OCI-LY7 (cell line): ENCODE data around the gene PFKM. TPM values are rescaled to one million over a fixed set of nuclear protein-coding genes. Genes with fewer than 3 reads are reported as not detected.

Experiments
- BruUV-seq: library from RNA; stranded (reverse); fragments of 400-500 nt; replicated peaks from 2 replicates; lab custom pipeline; 2021; lab: Mats Ljungman, UMichigan
- CTCF ChIA-PET: fragments of 300-600 bp; sonication (Branson Sonifier 250); formaldehyde crosslinking; loops from one replicate; lab custom pipeline; 2022; ENCODE audit warnings: antibody characterized with exemption; ENCODE audit not compliant: unreplicated experiment; lab: Charles Lee
- POLR2A ChIA-PET: fragments of 300-600 bp; sonication (Branson Sonifier 250); formaldehyde crosslinking; loops from one replicate; lab custom pipeline; 2022; ENCODE audit warnings: antibody characterized with exemption; lab: Charles Lee
- DNase-seq: peaks from one replicate; pipeline ENCODE4 v3.0.0-alpha.2; 2015; ENCODE audit warnings: low spot score
- H2AFZ ChIP-seq: fragments of 200-600 bp; sonication (generic), shearing (Covaris generic); 2 replicates; pipeline ENCODE4 v1.6.1; 2014; ENCODE audit warnings: mild to moderate bottlenecking, antibody characterized with exemption, low read length, moderate library complexity
- H3K27ac ChIP-seq: fragments of 200-600 bp; sonication (generic); 2 replicates; pipeline ENCODE4 v1.5.1; 2014; ENCODE audit warnings: mixed run types, low read depth, mild to moderate bottlenecking, moderate library complexity, low read length, inconsistent platforms; ENCODE audit not compliant: poor library complexity, severe bottlenecking
- H3K36me3 ChIP-seq: fragments of 200-600 bp; sonication (generic); 2 replicates; pipeline ENCODE4 v1.6.1; 2014; ENCODE audit warnings: mild to moderate bottlenecking, antibody characterized with exemption, low read length, moderate library complexity, mixed read lengths; ENCODE audit not compliant: insufficient read depth
- H3K4me1 ChIP-seq: fragments of 200-600 bp; sonication (generic); 2 replicates; pipeline ENCODE4 v1.5.1; 2014; ENCODE audit warnings: mild to moderate bottlenecking, low read length; ENCODE audit not compliant: insufficient read depth, poor library complexity, severe bottlenecking
- H3K4me2 ChIP-seq: fragments of 200-600 bp; sonication (generic); 2 replicates; pipeline ENCODE4 v1.6.1; 2014; ENCODE audit warnings: mild to moderate bottlenecking, low read length
- H3K4me3 ChIP-seq: fragments of 200-600 bp; sonication (generic); 2 replicates; pipeline ENCODE4 v1.5.1; 2014; ENCODE audit warnings: mild to moderate bottlenecking, low read depth, low read length; ENCODE audit not compliant: poor library complexity, severe bottlenecking
- H3K79me2 ChIP-seq: fragments of 200-600 bp; sonication (generic); 2 replicates; pipeline ENCODE4 v1.6.1; 2016; ENCODE audit warnings: low read depth, mild to moderate bottlenecking, low read length, moderate library complexity, mixed read lengths; ENCODE audit not compliant: insufficient read depth
- H3K9me2 ChIP-seq: fragments of 200-600 bp; sonication (generic); 2 replicates; pipeline ENCODE4 v1.6.1; 2016; ENCODE audit warnings: mild to moderate bottlenecking, low read length, mixed read lengths; ENCODE audit not compliant: insufficient read depth
- H3K9me3 ChIP-seq: fragments of 200-600 bp; sonication (generic); 2 replicates; pipeline ENCODE4 v1.6.1; 2014; ENCODE audit warnings: mild to moderate bottlenecking, mixed run types, low read length, mixed read lengths
- H4K20me1 ChIP-seq: fragments of 200-600 bp; sonication (generic); 2 replicates; pipeline ENCODE4 v1.6.1; 2014; ENCODE audit warnings: mild to moderate bottlenecking, antibody characterized with exemption, low read length, moderate library complexity, mixed read lengths; ENCODE audit not compliant: insufficient read depth
- EZH2phosphoT487 ChIP-seq: fragments of 200-600 bp; sonication (generic); IDR thresholded peaks from 2 replicates; pipeline ENCODE4 v1.6.1; 2018; ENCODE audit warnings: low read depth, borderline replicate concordance, mild to moderate bottlenecking, mixed run types, antibody characterized with exemption, low read length, moderate library complexity, mixed read lengths
- intact Hi-C: fragments of 100-400 bp; cut with micrococcal nuclease; formaldehyde crosslinking; loops from one replicate; pipeline ENCODE4 v1.10.0; 2022; ENCODE audit not compliant: unreplicated experiment
- total RNA-seq, 2 experiments: library from RNA; depleted of rRNA in 1 of 2; stranded (reverse); fragments of >200 nt in 1 of 2; shearing (Covaris generic) in 1 of 2; gene quantifications; 2 replicates each; pipeline ENCODE4 v1.2.3, GENCODE V29; 2014 to 2022
- TF ChIP-seq, protein P1 (sequence below): fragments of 200-600 bp; sonication (generic); conservative IDR thresholded peaks from 2 replicates; pipeline ENCODE4 v1.5.1; 2014; ENCODE audit warnings: mild to moderate bottlenecking, antibody characterized with exemption, low read length, moderate library complexity, mixed read lengths

Gene PFKM
- total RNA-seq, 2 experiments from 2014 or later, result 37.4 to 80.1 TPM

DNA sequence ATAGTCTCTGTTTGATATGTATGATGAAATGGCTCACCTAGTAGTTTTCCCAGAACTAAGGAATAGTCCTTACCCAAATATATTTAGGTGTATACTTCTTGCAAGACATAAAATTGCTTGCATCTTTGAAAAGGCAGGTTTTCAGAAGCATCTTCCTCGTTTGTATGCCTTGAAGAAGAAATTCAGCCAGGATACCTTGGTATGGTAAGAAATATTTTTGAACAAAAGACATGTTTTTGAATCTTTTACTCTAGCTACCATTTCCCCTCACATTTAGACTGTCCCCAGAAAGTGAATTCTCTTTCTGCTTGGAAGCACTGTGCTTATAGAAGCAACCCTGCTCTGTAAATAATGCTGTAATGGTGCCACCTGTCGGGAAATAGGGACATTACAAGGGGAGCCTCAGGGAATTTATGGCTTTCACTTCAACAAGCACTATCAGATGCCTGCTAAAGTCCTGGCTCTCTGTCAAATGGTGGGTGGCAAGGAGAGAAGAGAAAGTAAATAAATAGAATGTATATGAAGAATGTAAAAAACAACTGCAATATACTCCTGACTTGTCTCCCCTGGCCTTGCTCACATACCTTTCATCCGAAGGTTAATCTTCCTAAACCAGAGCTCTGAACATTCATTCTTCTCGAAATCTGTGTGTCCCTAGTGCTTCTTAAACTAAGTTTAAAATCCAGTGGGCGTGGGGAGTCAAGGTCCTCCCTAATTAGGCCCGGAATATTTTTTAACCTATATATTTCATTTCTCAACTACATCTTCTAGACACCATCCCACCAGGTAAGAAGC is 70.4 kb downstream of the PFKM start:
- Histone ChIP-seq H3K27ac (no peak overlapping the region), H3K79me2 (no peaks in the 10 kb centered on the region), H4K20me1 (no peaks in the 10 kb centered on the region), H3K9me2 (no peaks in the 10 kb centered on the region), H3K4me2 (no peak overlapping the region), H3K4me3 (no peak overlapping the region), H3K9me3 (no peaks in the 10 kb centered on the region), H3K36me3 (no peaks in the 10 kb centered on the region), H2AFZ (no peak overlapping the region), H3K4me1 (no peaks in the 10 kb centered on the region)
- intact Hi-C loops, result loop anchor here (2.0 kb wide), 1 partner anchor 227 kb away; the partner anchor contains the start of gene TMEM106C
- BruUV-seq, result no TSS peak
- CTCF ChIA-PET, result interaction anchor here (1.3 kb wide), 1 partner anchor 226 kb away, joined by 3 read pairs; the partner anchor contains the start of gene TMEM106C
- POLR2A ChIA-PET, result no interaction called here
- DNase-seq, result peak; percentile 68
- TF ChIP-seq, protein P1, sequence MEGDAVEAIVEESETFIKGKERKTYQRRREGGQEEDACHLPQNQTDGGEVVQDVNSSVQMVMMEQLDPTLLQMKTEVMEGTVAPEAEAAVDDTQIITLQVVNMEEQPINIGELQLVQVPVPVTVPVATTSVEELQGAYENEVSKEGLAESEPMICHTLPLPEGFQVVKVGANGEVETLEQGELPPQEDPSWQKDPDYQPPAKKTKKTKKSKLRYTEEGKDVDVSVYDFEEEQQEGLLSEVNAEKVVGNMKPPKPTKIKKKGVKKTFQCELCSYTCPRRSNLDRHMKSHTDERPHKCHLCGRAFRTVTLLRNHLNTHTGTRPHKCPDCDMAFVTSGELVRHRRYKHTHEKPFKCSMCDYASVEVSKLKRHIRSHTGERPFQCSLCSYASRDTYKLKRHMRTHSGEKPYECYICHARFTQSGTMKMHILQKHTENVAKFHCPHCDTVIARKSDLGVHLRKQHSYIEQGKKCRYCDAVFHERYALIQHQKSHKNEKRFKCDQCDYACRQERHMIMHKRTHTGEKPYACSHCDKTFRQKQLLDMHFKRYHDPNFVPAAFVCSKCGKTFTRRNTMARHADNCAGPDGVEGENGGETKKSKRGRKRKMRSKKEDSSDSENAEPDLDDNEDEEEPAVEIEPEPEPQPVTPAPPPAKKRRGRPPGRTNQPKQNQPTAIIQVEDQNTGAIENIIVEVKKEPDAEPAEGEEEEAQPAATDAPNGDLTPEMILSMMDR, result peak; percentile 89
- TF ChIP-seq EZH2phosphoT487, result no peak

DNA sequence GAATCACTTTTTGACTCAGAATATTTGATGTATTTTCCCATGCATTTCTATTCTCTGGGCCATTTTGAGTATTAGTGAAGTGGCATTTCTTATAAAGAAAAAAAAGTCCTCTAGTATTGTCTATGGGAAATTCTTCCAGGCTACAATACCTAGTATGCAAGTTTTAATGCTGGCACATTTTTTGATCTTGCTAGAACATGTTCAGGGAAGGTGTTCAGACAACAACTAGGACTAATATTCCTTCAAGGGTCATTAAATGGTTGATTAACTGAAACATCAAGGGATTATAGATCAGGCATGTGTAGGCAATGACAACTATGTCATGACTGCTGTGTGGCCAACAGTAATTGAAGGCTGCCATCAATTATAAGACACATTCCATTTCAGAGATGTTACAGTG is 71.9 kb downstream of the PFKM start:
- Histone ChIP-seq H4K20me1 (no peaks in the 10 kb centered on the region), H3K4me2 (no peak overlapping the region), H3K36me3 (no peaks in the 10 kb centered on the region), H2AFZ (no peak overlapping the region), H3K9me2 (no peaks in the 10 kb centered on the region), H3K4me1 (no peaks in the 10 kb centered on the region), H3K79me2 (no peaks in the 10 kb centered on the region), H3K27ac (no peak overlapping the region), H3K4me3 (no peak overlapping the region), H3K9me3 (no peaks in the 10 kb centered on the region)
- CTCF ChIA-PET, result no interaction called here
- intact Hi-C loops, result no loop called here
- no peak for TF ChIP-seq EZH2phosphoT487
- TF ChIP-seq, protein P1, result no peak
- POLR2A ChIA-PET, result no interaction called here
- no TSS peak for BruUV-seq
- DNase-seq, result no peak

DNA sequence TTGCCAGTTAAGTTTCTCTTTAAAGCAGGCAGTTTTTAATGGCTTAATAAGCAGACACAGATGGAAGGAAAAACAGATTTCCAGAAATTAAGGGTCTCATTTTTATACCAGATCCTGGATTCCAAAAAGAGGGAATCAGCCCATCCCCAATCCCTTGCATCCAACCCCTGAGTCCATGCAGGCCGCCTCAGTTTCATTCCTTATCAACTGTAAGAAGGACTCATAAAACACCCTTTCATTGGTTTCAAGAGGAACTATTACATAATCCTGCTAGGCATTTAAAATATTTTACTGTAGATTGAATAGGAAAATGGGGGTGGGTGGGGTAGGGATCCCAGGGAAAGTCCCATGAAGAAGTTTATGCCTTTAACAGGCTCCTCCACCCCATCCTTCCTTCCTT is 73.7 kb downstream of the PFKM start:
- TF ChIP-seq, protein P1, result no peak
- no peak for TF ChIP-seq EZH2phosphoT487
- intact Hi-C loops, result no loop called here
- H3K4me3 ChIP-seq, result no peak overlapping the region

More for the DNA sequence above, 73.7 kb downstream of the PFKM start:
- Histone ChIP-seq H3K4me2 (no peak overlapping the region), H3K27ac (no peak overlapping the region), H3K9me2 (no peaks in the 10 kb centered on the region), H3K9me3 (no peaks in the 10 kb centered on the region), H3K4me1 (peaks cover 7% of the 10 kb centered on the region), H3K79me2 (no peaks in the 10 kb centered on the region), H2AFZ (no peak overlapping the region), H3K36me3 (no peaks in the 10 kb centered on the region), H4K20me1 (no peaks in the 10 kb centered on the region)
- POLR2A ChIA-PET, result interaction anchor here (1.4 kb wide), 1 partner anchor 11 kb away, joined by 3 read pairs; no protein-coding TSS in a partner anchor
- DNase-seq, result no peak
- CTCF ChIA-PET, result no interaction called here
- no TSS peak for BruUV-seq
